Endothelial cell (in vitro differentiated cells): ENCODE results near the gene CDYL. TPM values are rescaled to one million over a fixed set of nuclear protein-coding genes. Genes with fewer than 3 reads are reported as not detected.

Experiments
- DNase-seq: peaks from one replicate; pipeline ENCODE4 v3.0.0; 2021; ENCODE audit warnings: low spot score
- H3K27ac Mint-ChIP-seq: one replicate; pipeline ENCODE4 v1.8.0; 2021; ENCODE audit warnings: mixed read lengths, inconsistent platforms; ENCODE audit not compliant: unreplicated experiment
- H3K27me3 Mint-ChIP-seq: one replicate; pipeline ENCODE4 v1.8.0; 2021; ENCODE audit warnings: mild to moderate bottlenecking, moderate library complexity, mixed read lengths, inconsistent platforms; ENCODE audit not compliant: unreplicated experiment
- H3K36me3 Mint-ChIP-seq: one replicate; pipeline ENCODE4 v1.8.0; 2021; ENCODE audit warnings: mild to moderate bottlenecking, low read depth, mixed read lengths, inconsistent platforms; ENCODE audit not compliant: unreplicated experiment
- H3K4me1 Mint-ChIP-seq: one replicate; pipeline ENCODE4 v1.8.0; 2021; ENCODE audit warnings: mild to moderate bottlenecking, mixed read lengths, inconsistent platforms; ENCODE audit not compliant: unreplicated experiment
- H3K4me3 Mint-ChIP-seq: one replicate; pipeline ENCODE4 v1.8.0; 2021; ENCODE audit warnings: mild to moderate bottlenecking, mixed read lengths, inconsistent platforms; ENCODE audit not compliant: unreplicated experiment
- H3K9me3 Mint-ChIP-seq: one replicate; pipeline ENCODE4 v1.8.0; 2021; ENCODE audit warnings: mixed read lengths, inconsistent platforms; ENCODE audit not compliant: unreplicated experiment
- total RNA-seq: library from RNA; stranded (reverse); fragmentation: NEBNext Ultra II Directional; extraction: Animal tissue kit (Norgen Biotek cat#: 25700); gene quantifications from one replicate; pipeline ENCODE4 v1.2.1, GENCODE V29; 2021; ENCODE audit not compliant: unreplicated experiment
- TF ChIP-seq, protein P1 (sequence below): fragments of 200-600 bp; sonication (generic); IDR thresholded peaks from one replicate; pipeline ENCODE4 v1.5.0; 2021; ENCODE audit warnings: antibody characterized with exemption; ENCODE audit not compliant: unreplicated experiment

CDYL gene
- total RNA-seq, 1 donor from 2014 or later, result 66.7 TPM

DNA sequence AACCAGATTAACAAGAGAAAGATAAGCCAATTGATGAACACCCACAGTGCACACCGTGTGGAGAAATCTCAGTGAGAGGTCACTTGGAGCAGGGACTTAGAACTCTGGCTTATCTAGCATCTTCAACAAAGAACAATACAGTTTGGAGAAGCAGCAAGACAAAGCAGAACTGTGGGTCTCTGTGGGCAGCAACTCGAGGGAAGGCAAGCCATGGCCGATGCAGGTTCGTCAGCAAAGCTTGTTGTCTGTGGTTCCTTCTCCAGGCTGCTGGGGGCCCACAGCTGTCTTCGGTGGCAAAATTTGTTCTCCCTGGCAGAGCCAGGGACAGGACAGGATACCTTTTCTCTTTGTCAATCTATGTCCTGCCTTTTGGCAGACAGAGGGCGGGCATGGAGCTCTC is 205.6 kb downstream of the CDYL start:
- TF ChIP-seq, protein P1, sequence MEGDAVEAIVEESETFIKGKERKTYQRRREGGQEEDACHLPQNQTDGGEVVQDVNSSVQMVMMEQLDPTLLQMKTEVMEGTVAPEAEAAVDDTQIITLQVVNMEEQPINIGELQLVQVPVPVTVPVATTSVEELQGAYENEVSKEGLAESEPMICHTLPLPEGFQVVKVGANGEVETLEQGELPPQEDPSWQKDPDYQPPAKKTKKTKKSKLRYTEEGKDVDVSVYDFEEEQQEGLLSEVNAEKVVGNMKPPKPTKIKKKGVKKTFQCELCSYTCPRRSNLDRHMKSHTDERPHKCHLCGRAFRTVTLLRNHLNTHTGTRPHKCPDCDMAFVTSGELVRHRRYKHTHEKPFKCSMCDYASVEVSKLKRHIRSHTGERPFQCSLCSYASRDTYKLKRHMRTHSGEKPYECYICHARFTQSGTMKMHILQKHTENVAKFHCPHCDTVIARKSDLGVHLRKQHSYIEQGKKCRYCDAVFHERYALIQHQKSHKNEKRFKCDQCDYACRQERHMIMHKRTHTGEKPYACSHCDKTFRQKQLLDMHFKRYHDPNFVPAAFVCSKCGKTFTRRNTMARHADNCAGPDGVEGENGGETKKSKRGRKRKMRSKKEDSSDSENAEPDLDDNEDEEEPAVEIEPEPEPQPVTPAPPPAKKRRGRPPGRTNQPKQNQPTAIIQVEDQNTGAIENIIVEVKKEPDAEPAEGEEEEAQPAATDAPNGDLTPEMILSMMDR, result no peak
- H3K4me1 Mint-ChIP-seq, result peaks cover 14% of the 10 kb centered on the region
- no peak overlapping the region for H3K4me3 Mint-ChIP-seq
- peaks cover 4% of the 10 kb centered on the region for H3K9me3 Mint-ChIP-seq
- peaks cover 5% of the 10 kb centered on the region for H3K36me3 Mint-ChIP-seq
- peaks cover 4% of the 10 kb centered on the region for H3K27me3 Mint-ChIP-seq
- DNase-seq, result no peak
- H3K27ac Mint-ChIP-seq, result no peak overlapping the region

DNA sequence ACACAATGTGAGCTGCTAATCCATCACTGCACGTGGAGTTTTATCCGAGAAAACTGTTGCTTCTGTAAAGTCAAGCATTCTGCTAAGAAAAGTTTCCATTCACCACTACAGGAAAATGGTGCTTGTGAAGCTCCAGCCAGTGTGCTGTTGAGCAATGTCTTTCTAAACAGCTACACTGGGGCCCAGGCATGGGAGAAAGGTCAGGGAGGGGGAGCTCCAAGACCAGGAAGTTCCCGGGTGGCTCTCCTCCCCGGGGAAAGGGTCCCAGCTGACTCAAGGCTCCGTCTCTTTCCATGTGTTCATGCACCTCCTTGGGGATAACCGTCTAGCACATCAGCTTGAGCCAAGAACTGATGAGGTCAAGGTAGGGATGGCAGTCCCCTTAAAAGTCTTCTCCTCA is 207.1 kb downstream of the CDYL start:
- no peak for DNase-seq
- Mint-ChIP-seq H3K36me3 (peaks cover 5% of the 10 kb centered on the region), H3K27ac (no peak overlapping the region), H3K9me3 (peaks cover 4% of the 10 kb centered on the region), H3K27me3 (peaks cover 4% of the 10 kb centered on the region), H3K4me1 (peaks cover 14% of the 10 kb centered on the region), H3K4me3 (no peak overlapping the region)
- TF ChIP-seq, protein P1, result no peak

GRCh38 chr6:4986999-4987398 is 210.8 kb downstream of the CDYL start:
- Mint-ChIP-seq H3K4me3 (no peak overlapping the region), H3K36me3 (no peaks in the 10 kb centered on the region), H3K27me3 (peaks cover 3% of the 10 kb centered on the region), H3K27ac (no peak overlapping the region), H3K9me3 (no peaks in the 10 kb centered on the region), H3K4me1 (peaks cover 14% of the 10 kb centered on the region)
- no peak for DNase-seq
- TF ChIP-seq, protein P1, result no peak

DNA sequence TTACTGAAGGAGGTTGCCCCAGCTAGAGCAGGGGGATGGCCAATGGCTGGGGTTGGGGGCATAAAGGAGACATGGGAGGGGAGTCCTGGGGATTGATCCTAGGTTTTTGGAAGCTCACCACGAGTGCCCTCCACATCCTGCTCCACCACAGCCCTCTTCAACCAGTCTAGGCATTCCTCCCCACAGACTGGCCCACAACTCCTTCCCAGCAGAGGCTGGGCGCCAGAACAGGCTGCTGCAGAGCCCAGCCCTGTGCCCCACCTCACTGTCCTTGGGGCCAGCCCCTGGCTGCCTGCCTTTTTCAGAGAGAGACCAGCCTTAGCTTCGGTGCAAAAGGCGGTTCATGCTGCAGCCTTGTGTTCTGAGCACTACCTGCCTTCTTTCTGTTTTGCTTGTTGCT is 211.2 kb downstream of the CDYL start:
- no peaks in the 10 kb centered on the region for H3K36me3 Mint-ChIP-seq

DNA sequence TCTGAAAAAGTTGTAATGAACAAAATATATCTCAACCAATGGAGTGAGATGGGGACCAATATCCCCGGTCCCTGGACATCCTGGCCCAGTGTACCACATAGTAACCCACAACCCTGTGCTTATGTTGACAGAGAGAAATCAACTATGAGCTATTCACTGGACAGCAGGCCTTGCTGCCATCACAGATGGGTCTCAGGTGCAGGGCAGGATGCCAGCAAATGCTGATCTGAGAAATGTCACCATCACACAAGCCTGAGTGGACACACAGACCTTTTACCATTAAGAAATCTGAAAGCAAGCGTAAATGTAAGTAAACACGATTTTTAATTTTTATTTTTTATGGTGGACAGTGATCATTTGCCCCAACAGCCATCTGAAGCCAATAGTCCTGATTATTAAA is 218.5 kb downstream of the CDYL start:
- no peaks in the 10 kb centered on the region for H3K9me3 Mint-ChIP-seq
- no peak overlapping the region for H3K27ac Mint-ChIP-seq
- TF ChIP-seq, protein P1, result no peak
- no peaks in the 10 kb centered on the region for H3K36me3 Mint-ChIP-seq
- H3K4me1 Mint-ChIP-seq, result peaks cover 9% of the 10 kb centered on the region
- H3K27me3 Mint-ChIP-seq, result peaks cover 2% of the 10 kb centered on the region
- H3K4me3 Mint-ChIP-seq, result no peak overlapping the region
- DNase-seq, result no peak

More for the DNA sequence above, 211.2 kb downstream of the CDYL start:
- no peak overlapping the region for H3K4me3 Mint-ChIP-seq
- peaks cover 14% of the 10 kb centered on the region for H3K4me1 Mint-ChIP-seq
- DNase-seq, result no peak
- TF ChIP-seq, protein P1, result no peak
- peaks cover 3% of the 10 kb centered on the region for H3K27me3 Mint-ChIP-seq
- H3K27ac Mint-ChIP-seq, result no peak overlapping the region
- no peaks in the 10 kb centered on the region for H3K9me3 Mint-ChIP-seq
